Measurements from ENCODE around the gene INAFM2.

DNA sequence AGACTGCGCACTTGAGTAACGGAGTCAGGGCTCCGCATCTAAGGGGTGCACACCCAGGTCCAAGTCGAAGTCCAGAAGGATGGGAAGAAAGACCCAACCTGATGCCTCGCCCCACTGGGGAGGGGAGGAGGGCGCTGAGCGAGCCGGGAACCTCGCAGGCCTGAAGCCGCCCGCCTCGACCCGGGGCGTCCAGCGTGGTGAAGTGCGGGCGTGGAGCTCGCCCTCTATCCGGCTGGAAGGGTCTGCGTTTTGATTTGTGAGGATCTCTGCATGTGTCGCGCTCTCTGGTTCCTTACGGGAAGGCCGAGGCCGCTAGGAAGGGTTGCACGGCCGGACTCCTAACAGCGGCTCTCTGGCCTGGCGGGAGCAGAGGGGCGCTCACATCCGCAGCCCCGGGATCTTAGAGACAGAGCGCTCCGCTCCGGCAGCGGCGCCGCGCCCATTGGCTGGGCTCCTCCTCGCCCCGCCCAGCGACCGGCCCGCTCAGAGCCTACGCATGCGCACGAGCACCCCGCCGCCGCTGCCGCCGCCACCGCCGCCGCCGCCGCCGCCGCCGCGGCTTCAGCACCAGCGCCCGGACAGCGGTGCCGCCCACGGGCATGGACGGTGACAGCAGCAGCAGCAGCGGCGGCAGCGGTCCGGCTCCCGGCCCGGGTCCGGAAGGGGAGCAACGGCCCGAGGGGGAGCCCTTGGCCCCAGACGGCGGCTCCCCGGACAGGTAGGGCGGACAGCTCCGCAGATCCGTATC, 34.4 kb downstream of the INAFM2 start, which contains the start of gene DISP2:
- peak; percentile 92; the same call in 1 of the 2 replicates for TF ChIP-seq SIN3A (IDR thresholded peaks at IDR 0.05; ENCODE audit: borderline replicate concordance, insufficient read depth, low read length)
- TF ChIP-seq, protein P1, sequence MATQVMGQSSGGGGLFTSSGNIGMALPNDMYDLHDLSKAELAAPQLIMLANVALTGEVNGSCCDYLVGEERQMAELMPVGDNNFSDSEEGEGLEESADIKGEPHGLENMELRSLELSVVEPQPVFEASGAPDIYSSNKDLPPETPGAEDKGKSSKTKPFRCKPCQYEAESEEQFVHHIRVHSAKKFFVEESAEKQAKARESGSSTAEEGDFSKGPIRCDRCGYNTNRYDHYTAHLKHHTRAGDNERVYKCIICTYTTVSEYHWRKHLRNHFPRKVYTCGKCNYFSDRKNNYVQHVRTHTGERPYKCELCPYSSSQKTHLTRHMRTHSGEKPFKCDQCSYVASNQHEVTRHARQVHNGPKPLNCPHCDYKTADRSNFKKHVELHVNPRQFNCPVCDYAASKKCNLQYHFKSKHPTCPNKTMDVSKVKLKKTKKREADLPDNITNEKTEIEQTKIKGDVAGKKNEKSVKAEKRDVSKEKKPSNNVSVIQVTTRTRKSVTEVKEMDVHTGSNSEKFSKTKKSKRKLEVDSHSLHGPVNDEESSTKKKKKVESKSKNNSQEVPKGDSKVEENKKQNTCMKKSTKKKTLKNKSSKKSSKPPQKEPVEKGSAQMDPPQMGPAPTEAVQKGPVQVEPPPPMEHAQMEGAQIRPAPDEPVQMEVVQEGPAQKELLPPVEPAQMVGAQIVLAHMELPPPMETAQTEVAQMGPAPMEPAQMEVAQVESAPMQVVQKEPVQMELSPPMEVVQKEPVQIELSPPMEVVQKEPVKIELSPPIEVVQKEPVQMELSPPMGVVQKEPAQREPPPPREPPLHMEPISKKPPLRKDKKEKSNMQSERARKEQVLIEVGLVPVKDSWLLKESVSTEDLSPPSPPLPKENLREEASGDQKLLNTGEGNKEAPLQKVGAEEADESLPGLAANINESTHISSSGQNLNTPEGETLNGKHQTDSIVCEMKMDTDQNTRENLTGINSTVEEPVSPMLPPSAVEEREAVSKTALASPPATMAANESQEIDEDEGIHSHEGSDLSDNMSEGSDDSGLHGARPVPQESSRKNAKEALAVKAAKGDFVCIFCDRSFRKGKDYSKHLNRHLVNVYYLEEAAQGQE (IDR thresholded peaks at IDR 0.05; ENCODE audit: insufficient read depth in 1 of 2, low read depth in 2 of 2, low read length in 2 of 2): peak; percentile 88 to 98
